Ecto neural progenitor cell (in vitro differentiated cells): Measurements from ENCODE around the gene RNF182.
"Not testable (repeated sequence)": the region's sequence is repeated elsewhere in the genome, so short reads cannot be mapped to it uniquely, and the experiment has no call there.

Source experiments
- DNase-seq: peaks from one replicate; pipeline ENCODE4 v3.0.0-alpha.2; 2018; ENCODE audit warnings: low spot score

RNF182 gene

GRCh38 chr6:13965582-13966127, 40.9 kb downstream of the RNF182 start:
- DNase-seq, result no peak

- no peak for DNase-seq
Measured at GRCh38 chr6:13971303-13971702, 46.6 kb downstream of the RNF182 start.

- not testable (repeated sequence) for DNase-seq
Measured at GRCh38 chr6:13972602-13973001, 47.9 kb downstream of the RNF182 start.

GRCh38 chr6:13973422-13973821, 48.7 kb downstream of the RNF182 start:
- DNase-seq, result not testable (repeated sequence)

- DNase-seq, result no peak
Measured at GRCh38 chr6:13978102-13978640, 53.4 kb downstream of the RNF182 start.

GRCh38 chr6:13978787-13979186, 54.0 kb downstream of the RNF182 start:
- DNase-seq, result no peak

GRCh38 chr6:13979284-13980171, 54.8 kb downstream of the RNF182 start:
- DNase-seq, result no peak

- no peak for DNase-seq
Measured at GRCh38 chr6:13980534-13980933, 55.8 kb downstream of the RNF182 start.

- no peak for DNase-seq
Measured at GRCh38 chr6:13985663-13986325, 61.0 kb downstream of the RNF182 start.

- no peak for DNase-seq
Measured at GRCh38 chr6:13986700-13987399, 62.1 kb downstream of the RNF182 start.

GRCh38 chr6:13987400-13987865, 62.7 kb downstream of the RNF182 start:
- DNase-seq, result no peak

- DNase-seq, result no peak
Measured at GRCh38 chr6:13988049-13988738, 63.4 kb downstream of the RNF182 start.

- DNase-seq, result no peak
Measured at GRCh38 chr6:13988908-13989307, 64.2 kb downstream of the RNF182 start.

GRCh38 chr6:13989496-13990144, 64.9 kb downstream of the RNF182 start:
- DNase-seq, result no peak

GRCh38 chr6:13990796-13991195, 66.0 kb downstream of the RNF182 start:
- DNase-seq, result no peak

GRCh38 chr6:13991393-13991792, 66.6 kb downstream of the RNF182 start:
- no peak for DNase-seq

GRCh38 chr6:13992417-13993055, 67.8 kb downstream of the RNF182 start:
- no peak for DNase-seq

- no peak for DNase-seq
Measured at GRCh38 chr6:13993416-13993815, 68.7 kb downstream of the RNF182 start.

- no peak for DNase-seq
Measured at GRCh38 chr6:13998356-13998755, 73.6 kb downstream of the RNF182 start.

GRCh38 chr6:14000901-14001300, 76.1 kb downstream of the RNF182 start:
- no peak for DNase-seq
